Testis (tissue), 3 donors: ENCODE measurements around the gene C8G. TPM values are rescaled to one million over a fixed set of nuclear protein-coding genes. Genes with fewer than 3 reads are reported as not detected.

ENCODE experiments used
- DNase-seq: peaks from one replicate; pipeline ENCODE4 v3.0.0-alpha.2; 2019
- H3K27ac ChIP-seq, 2 donors: fragments of 200-600 bp; sonication (generic); one replicate each; pipeline ENCODE4 v1.5.1; 2019
- H3K27me3 ChIP-seq: fragments of 200-600 bp; sonication (generic); one replicate; pipeline ENCODE4 v1.5.1; 2019
- H3K36me3 ChIP-seq: fragments of 200-600 bp; sonication (generic); one replicate; pipeline ENCODE4 v1.5.1; 2017; ENCODE audit warnings: low read depth; ENCODE audit errors: missing control alignments
- H3K4me1 ChIP-seq: fragments of 200-600 bp; sonication (generic); one replicate; pipeline ENCODE4 v1.5.1; 2019
- H3K4me3 ChIP-seq, 2 donors: fragments of 200-600 bp; sonication (generic); one replicate each; pipeline ENCODE4 v1.5.1; 2017 to 2019
- H3K9me3 ChIP-seq: fragments of 200-600 bp; sonication (generic); one replicate; pipeline ENCODE4 v1.5.1; 2017
- POLR2A ChIP-seq: fragments of 450-650 bp; IDR thresholded peaks from one replicate; pipeline ENCODE4 v1.6.1; 2017; ENCODE audit warnings: antibody characterized with exemption, mild to moderate bottlenecking, moderate library complexity
- WGBS, 2 donors: methylation state at CpG; one replicate each; pipeline ENCODE4 v1.1.5; 2018; 5-methylcytosine and 5-hydroxymethylcytosine counted together
- intact Hi-C: fragments of 100-400 bp; cut with DNase I; formaldehyde crosslinking; loops from one replicate; pipeline ENCODE4 v1.15.1; 2023; ENCODE audit warnings: low total_unique reads
- polyA plus RNA-seq: library from polyadenylated mRNA; stranded (reverse); fragments of 350-450 nt; fragmentation: Illumina TruSeq; extraction: RNeasy Lipid Tissue Mini Kit (QIAGEN cat#74804); gene quantifications from one replicate; pipeline ENCODE4 v1.2.3, GENCODE V29; 2014; ENCODE audit warnings: low read depth, low replicate concordance; ENCODE audit not compliant: insufficient read depth
- total RNA-seq, 2 donors: library from RNA; depleted of rRNA; stranded (reverse); fragments of >200 nt; gene quantifications; one replicate each; pipeline ENCODE4 v1.2.3, GENCODE V29; 2016
- TF ChIP-seq, protein P1 (sequence below), 3 experiments: fragments of 450-650 bp in 2 of 3; fragments of 200-600 bp in 1 of 3; sonication (generic) in 1 of 3; IDR thresholded peaks; one replicate each; pipeline ENCODE4 v1.5.1; 2016 to 2019; ENCODE audit warnings: antibody characterized with exemption in 3 of 3, mild to moderate bottlenecking in 2 of 3, moderate library complexity in 1 of 3

The C8G gene
- total and polyA plus RNA-seq, 3 donors from 2014 or later = 4.6 to 4.9 (median 4.6) TPM

GRCh38 chr9:136990242-136990911 lies 45.3 kb downstream of the C8G start:
- intact Hi-C loops = no loop called here
- H3K36me3 ChIP-seq = no peaks in the 10 kb centered on the region
- H3K27ac ChIP-seq = peak overlapping the region in 1 of 2 donors; percentile 19
- DNase-seq = no peak
- peaks cover 19% of the 10 kb centered on the region for H3K4me1 ChIP-seq
- no peak overlapping the region for H3K4me3 ChIP-seq
- no peaks in the 10 kb centered on the region for H3K9me3 ChIP-seq
- no peak for TF ChIP-seq POLR2A
- TF ChIP-seq, protein P1, sequence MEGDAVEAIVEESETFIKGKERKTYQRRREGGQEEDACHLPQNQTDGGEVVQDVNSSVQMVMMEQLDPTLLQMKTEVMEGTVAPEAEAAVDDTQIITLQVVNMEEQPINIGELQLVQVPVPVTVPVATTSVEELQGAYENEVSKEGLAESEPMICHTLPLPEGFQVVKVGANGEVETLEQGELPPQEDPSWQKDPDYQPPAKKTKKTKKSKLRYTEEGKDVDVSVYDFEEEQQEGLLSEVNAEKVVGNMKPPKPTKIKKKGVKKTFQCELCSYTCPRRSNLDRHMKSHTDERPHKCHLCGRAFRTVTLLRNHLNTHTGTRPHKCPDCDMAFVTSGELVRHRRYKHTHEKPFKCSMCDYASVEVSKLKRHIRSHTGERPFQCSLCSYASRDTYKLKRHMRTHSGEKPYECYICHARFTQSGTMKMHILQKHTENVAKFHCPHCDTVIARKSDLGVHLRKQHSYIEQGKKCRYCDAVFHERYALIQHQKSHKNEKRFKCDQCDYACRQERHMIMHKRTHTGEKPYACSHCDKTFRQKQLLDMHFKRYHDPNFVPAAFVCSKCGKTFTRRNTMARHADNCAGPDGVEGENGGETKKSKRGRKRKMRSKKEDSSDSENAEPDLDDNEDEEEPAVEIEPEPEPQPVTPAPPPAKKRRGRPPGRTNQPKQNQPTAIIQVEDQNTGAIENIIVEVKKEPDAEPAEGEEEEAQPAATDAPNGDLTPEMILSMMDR (IDR thresholded peaks at IDR 0.05) = no peak
- 93 to 97% methylated on average over 10 of the region's 10 CpGs for WGBS, 2 donors
- no peaks in the 10 kb centered on the region for H3K27me3 ChIP-seq

GRCh38 chr9:136991993-136992818 lies 47.2 kb downstream of the C8G start, which contains the start of gene PAXX:
TSS of gene PAXX (plus strand) at chr9:136992422. CDS start at chr9:136992444, 22 bp downstream.
- H3K4me1 ChIP-seq = peaks cover 21% of the 10 kb centered on the region
- peak within 1 kb of the TSS; percentile 65 to 77 for H3K4me3 ChIP-seq
- H3K27me3 ChIP-seq = no peaks in the 10 kb centered on the region
- DNase-seq = peak; percentile 94
- H3K27ac ChIP-seq = peak within 1 kb of the TSS; percentile 70 to 82
- WGBS, 2 donors = 1% methylated on average over 40 of the region's 92 CpGs; no CpG with 5 or more reads in 1 of the 2 donors
- intact Hi-C loops = no loop called here
- no peaks in the 10 kb centered on the region for H3K36me3 ChIP-seq
- no peak for TF ChIP-seq POLR2A
- TF ChIP-seq, protein P1 (IDR thresholded peaks at IDR 0.05) = peak in 1 of 3 experiments; percentile 8
- no peaks in the 10 kb centered on the region for H3K9me3 ChIP-seq

GRCh38 chr9:136992819-136993369 lies 47.9 kb downstream of the C8G start:
- H3K36me3 ChIP-seq = no peaks in the 10 kb centered on the region
- H3K9me3 ChIP-seq = no peaks in the 10 kb centered on the region
- no peaks in the 10 kb centered on the region for H3K27me3 ChIP-seq
- peak overlapping the region; percentile 65 to 77 for H3K4me3 ChIP-seq
- no peak for DNase-seq
- WGBS, 2 donors = 35 to 56% methylated on average over 1 to 14 of the region's 18 CpGs
- no peak overlapping the region for H3K27ac ChIP-seq
- peaks cover 21% of the 10 kb centered on the region for H3K4me1 ChIP-seq
- intact Hi-C loops = no loop called here
- TF ChIP-seq POLR2A = no peak
- TF ChIP-seq, protein P1 (IDR thresholded peaks at IDR 0.05) = no peak

- no peaks in the 10 kb centered on the region for H3K27me3 ChIP-seq
- peaks cover 21% of the 10 kb centered on the region for H3K4me1 ChIP-seq
- H3K36me3 ChIP-seq = no peaks in the 10 kb centered on the region
- no peak for TF ChIP-seq POLR2A
- TF ChIP-seq, protein P1 (IDR thresholded peaks at IDR 0.05) = no peak
- H3K9me3 ChIP-seq = no peaks in the 10 kb centered on the region
- intact Hi-C loops = no loop called here
- peak overlapping the region; percentile 12 to 44 for H3K4me3 ChIP-seq
- DNase-seq = no peak
- no peak overlapping the region for H3K27ac ChIP-seq
- 70 to 78% methylated on average over 52 to 54 of the region's 54 CpGs for WGBS, 2 donors
Measured at GRCh38 chr9:136994180-136994887, 49.3 kb downstream of the C8G start.
